ENCODE results near the gene FOXN3.

The FOXN3 gene

DNA sequence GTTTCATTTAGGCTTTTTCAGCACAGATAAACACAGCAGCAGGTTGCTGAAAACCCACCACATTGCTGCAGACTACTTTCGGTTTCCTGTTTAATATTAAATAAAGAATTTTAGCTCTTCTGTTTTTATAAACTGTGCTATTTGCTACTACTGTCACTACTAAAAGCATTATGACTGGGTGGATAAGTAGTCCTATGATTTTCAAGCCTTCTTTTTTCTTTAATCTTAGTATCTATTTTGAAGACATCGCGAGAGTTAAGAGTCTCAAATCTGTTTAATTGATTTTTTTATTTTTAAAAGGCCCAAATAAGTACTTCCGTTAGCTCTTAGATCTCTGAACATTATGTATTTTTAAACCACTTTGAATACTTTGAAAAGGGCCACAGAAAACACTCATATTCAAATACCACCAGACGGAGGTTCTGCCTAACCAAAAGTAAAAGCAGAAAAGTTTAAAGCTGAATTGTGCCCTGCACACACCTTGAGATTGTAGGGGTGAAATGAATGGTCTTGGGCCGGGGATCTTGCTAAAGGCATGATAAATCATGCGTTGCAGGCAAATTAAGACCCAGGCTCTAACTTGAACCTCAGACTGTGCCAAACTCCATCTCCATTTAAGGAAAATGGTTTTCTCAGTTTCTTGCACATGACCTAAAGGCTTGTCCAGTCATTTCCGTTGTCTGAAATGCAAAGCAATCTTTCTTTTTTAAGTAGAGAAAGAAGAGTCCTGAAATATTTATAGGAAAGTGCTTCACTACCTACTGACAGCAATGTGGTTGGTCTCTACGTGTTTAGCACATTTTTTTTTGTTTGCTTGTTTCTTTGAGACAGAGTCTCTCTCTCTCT, 13.6 kb upstream of the FOXN3 start:
- peak; percentile 38 for DNase-seq

DNA sequence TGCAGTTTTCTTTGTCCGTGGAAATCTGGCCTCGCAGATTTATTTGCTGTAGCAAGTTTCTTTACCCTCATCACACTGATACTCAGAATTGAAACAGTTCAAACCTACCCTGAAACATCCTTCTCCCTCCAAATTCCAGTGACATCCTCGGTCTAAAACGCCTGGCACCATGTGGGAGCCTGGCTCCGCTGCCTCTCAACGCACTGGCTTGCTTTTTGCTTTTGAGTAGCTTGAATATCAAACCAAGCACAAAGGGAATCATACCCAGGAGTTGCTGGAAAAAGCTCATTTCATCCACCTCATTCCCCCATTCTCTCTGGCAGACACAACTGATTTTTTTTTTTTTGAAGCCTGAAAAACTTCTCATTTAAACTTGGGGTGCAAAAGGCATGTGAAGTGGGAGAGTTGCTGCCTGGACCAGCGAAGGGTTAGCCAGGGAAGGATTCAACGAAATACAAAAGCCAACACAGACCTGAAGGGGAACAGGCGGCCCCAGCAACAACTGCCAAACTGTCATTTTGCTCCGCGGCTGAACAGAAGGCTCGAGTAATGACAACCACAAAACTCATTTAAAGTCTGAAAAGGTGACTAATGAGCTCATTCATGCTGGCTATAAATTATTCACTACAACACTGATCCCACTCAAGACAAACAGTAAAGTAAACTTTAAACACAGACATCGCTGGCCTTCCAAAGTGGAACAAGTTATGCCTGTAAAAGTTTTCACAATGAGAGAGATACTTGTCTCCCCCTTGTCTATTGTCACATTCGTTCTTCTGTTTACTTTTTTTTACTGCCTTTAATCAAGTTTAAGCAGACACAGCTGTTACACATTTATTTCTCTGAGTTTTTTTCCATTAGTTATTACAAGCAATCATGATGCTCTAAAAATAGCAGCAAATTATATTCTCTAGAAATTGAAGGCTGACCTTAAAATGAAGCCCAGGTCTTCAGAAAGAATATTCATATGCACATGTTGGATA, 12.5 kb upstream of the FOXN3 start:
- peak; percentile 54 for DNase-seq

DNA sequence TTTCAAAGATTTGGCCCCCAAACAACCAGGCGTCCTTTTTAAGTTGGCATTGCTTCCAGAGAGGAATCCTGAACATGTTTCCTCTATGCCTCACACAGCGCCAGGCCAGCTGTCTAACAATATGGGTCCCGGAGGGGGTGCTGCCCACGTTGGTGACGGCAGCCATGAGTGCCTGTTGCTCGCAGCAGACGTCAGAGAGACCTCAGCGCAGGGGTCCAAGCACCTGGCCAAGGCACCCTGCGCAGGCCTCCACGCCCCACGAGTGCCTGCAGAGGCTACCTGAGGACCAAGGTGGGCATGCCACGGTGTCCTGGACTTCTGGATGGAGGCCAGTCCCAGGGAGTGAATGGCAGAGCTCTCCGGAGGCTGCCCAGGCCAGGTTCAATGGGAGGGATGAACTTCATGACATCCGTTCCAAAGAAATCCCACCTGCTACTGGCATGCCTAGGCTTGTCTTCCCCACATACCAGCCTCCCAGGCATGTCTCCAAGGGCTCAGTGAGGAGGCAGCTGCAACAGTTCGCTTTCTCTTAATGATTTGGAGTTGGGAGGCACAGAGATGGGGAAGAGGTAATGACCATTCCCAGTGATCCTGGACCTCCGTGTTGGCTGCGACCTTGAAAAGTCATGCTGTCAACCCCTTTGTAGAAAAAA, 11.6 kb upstream of the FOXN3 start:
- no peak for DNase-seq

DNA sequence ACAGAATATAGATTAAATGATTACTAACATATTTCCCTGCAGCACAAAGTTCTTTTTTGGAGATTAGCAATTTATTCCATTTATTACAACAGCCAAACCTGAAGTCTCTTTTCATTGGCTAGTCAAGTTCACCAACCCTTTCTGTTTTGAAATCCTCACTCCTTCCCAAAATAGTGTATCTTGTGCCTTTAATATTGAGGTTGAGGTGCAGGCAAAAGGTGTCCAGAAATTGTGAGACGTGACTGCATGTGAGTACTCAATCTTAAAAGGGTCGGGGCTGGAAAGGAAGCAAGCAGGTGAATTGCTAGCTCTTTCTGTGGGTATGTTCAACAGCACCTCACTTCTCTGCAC, 11.1 kb upstream of the FOXN3 start:
- no peak for DNase-seq

DNA sequence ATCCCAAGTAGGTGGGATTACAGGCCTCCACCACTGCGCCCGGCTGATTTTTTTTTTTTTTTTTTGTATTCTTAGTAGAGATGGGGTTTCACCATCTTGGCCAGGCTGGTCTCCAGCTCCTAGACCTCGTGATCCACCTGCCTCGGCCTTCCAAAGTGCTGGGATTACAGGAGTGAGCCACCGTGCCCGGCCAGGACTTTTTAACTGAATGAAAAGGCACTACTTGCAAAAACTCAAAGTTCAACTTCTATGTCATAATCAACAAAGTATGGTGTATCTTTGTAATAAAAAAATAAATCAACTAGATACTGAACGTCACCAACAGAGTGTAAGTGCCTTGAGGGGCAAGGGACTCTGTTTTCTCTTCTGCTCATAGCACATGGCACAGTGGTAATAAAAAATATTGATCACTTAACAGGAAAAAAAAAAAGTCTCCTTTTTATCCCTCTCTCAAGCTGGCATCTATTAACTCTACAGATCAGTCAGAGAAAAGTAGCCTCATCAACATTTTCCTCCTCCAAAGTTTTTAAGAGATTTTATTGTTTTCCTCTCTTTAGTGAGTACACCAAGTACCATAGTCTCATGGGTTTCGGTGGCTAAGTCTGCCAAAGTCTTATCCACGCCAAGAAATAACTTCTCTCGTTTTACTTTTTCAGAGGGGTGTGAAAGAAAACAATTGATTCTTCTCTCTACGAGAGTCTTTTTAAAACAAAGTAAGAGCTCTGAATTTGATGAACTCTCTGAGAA, 10.6 kb upstream of the FOXN3 start:
- DNase-seq, result no peak

DNA sequence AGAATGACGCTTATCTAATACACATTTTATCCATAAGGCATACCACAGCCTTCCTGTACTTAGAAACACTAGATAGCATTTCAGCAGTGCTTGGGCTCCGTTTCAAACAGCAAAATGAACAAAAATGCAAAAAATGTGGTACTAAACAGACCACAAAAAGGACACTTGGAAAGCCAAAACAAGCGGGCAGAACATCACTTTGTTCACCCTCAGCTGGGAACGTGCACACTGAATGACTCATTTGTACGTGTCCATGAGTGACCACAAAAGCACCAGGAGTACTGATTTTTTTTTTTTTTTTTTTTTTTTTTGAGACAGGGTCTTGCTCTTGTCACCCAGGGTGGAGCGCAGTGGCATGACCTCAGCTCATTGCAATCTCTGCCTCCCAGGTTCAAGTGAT, 8.9 kb upstream of the FOXN3 start:
- DNase-seq, result peak; percentile 53

DNA sequence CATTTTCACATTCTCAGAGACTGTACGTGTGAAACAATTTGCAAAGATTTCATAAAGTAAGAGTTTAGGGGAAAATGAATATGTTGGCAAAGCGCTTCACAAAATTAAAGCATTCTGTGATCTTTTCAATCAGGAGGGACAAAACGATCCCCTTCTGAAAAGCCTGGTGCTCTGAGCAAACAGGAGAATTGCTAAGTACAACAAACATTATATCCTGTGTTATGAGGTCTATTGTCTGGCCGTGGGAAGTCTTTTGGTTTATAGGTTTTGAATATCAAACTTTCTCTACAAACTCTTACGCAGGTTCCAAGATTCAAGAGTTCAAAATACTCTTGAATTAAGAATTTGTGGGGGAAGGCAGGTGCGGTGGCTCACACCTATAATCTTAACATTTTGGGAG, 7.2 kb upstream of the FOXN3 start:
- DNase-seq, result no peak

DNA sequence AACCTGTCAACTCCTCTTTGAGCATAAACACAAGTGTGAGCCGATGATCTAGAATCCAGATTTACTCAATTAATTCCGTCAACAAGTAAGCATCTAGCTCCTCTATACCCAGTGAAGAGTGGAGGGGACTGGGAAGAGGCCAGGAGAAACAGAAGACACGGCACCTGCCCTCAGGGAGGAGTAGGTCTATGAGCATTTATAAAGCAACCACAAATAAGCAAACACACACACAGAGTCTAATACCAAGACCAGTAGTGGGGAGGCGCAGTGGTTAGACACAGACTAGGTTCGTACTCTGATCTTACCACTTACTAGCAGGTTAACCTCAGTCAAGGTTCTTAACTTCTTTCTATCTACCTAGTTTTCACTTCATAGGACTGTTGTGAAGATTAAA, 5.9 kb upstream of the FOXN3 start:
- no peak for DNase-seq

DNA sequence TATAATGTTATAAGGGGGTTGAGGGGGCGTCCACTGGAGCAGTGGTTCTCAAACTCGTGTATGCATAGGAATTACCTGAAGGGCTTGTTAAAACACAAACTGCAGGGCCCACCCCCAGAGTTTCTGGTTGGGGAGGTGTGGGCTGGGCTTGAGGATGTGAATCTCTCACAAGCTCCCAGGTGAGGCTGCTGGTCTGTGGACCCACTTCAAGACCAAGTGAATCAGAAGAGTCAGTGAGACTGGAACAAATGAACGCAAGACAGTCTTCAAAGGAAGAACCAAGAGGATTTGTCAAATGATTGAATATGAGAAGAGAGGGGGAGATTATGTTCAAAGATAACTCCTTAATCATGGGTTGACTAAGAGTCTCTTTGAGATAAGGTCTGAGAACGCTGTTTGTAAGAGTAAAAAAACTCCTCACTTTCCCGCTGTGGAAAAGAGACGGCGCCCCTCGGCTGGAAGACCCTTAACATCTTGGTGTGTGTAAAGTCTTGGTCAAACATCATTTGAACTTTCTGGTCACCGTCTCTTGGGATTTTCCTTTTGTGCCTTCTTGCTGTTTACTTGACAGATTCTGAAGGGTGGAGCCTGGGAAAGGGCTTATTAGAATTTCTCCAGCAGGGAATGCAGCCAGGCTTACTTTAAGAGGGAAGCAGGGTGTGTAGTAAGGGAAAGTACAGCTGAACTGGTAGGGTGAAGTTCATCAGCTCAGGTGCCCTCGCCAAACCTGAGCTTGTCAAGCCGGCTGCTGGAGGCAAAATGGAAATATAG, 5.3 kb upstream of the FOXN3 start:
- DNase-seq, result no peak

DNA sequence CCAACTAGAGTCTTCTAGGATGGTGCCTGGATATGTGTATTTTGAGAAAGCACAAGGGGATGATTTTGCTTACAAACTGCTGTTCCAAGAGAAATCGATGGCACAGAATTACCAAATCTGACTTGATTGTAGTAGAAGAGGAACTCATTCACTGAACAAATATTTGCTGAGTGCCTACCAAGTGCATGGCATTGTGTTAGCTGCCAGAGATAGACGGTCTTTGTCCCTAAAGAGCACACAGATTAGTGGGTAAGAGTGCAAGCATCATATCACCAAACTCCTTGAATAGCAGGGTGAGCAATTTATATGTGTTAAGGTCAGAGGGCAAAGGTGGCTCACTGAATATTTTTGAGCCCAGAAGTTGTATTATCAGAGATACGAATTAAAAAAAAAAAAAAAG, 3.5 kb upstream of the FOXN3 start:
- DNase-seq, result no peak

DNA sequence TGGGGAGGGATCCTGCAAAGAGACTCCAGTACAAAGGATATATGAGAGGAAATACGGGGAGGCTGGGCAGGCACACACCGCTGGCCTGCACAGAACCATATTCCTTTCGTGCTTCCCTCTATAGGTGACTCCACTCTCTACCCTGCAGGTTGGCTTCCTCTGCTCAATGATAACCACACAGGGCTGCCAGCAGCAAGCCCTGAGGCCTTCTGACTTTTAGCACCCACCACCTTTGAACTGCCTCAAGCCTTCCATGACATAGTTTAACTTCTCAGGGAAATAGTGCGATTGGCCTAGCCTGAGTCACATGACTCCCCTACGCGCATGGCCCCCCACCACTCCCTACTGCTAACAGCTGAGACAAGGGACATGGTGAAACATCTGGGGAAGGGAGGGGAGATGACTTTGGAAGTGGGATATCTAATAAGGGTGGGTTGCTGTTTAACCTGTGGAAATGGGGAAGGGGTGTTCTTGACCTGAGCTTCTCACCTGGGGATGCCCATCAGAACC, 3.0 kb upstream of the FOXN3 start:
- no peak for DNase-seq

DNA sequence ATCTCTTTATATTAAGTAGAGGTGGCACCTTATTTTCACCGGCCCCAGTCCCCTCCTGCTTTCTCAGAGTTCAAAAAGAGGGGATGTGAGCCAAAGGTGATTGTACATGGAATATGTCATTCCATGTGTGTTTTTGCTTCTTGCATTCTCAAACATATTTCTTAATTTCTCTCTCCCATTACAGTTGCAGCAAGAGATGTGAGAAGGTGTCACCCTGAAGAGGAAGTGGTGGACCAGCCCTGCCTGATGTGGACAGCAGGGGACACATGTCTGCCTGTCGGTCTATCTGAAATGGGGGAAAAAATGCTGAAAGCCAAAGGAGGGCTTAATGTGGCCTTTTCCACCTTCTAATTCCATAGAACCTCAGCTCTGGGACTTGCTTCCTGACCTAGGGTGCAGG, 1.9 kb upstream of the FOXN3 start:
- DNase-seq, result no peak

DNA sequence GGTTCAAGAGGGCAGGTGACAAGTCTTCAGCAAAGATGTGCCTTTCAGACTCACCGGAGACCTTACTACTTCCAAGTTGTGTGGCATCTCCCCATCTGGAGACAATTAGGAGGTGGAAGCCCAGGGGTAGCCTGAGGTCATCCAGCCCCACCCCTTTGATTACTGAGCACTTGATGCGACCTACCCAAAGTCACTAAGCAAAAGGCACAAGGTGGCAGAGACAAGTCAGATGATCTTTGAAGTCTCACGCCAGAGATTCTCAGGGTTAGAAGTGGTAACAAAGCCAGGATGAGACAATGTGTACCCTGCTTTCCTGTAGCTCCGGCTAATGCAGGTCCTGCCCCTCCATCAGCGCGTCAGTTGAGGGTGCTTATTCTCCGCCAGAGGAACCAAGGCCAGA, 1.4 kb upstream of the FOXN3 start:
- peak; percentile 75 for DNase-seq

DNA sequence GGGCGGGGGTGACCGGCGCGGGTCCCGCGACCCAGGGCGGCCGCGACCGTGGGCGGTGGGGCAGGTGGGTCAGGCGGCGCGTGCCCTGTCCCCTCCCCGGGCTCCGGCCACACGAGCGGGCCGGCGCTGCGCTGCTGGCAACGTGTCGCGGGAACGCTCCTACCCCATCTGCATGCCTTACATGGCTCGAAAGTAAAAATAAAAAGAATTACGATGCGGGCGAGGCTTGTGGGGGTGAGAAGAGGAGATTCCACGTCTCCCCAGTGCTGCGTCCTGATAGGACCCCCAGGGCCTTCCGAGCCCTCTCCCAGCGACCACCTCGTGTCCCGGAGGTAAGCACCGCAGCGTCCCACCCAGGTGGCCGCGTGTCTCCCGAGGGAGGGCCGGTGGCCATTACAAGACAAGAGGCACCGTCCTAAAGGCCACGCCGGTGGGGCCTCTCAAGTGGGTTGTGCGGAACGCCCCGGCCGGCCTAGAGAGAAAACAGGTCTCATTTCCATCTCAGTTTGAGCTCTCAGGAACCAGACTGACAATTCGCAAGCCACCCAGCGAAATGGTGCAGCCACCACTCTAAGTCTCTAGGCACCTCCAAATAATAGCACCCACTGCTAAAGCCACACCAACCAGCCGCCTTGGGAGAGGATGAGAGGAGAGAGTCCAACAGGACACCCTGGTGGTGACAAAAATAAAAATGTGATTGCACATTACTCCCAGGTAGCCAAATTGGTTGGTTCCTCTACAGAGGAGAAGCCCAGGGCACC, 612 bp upstream of the FOXN3 start:
- DNase-seq, result peak; percentile 89

DNA sequence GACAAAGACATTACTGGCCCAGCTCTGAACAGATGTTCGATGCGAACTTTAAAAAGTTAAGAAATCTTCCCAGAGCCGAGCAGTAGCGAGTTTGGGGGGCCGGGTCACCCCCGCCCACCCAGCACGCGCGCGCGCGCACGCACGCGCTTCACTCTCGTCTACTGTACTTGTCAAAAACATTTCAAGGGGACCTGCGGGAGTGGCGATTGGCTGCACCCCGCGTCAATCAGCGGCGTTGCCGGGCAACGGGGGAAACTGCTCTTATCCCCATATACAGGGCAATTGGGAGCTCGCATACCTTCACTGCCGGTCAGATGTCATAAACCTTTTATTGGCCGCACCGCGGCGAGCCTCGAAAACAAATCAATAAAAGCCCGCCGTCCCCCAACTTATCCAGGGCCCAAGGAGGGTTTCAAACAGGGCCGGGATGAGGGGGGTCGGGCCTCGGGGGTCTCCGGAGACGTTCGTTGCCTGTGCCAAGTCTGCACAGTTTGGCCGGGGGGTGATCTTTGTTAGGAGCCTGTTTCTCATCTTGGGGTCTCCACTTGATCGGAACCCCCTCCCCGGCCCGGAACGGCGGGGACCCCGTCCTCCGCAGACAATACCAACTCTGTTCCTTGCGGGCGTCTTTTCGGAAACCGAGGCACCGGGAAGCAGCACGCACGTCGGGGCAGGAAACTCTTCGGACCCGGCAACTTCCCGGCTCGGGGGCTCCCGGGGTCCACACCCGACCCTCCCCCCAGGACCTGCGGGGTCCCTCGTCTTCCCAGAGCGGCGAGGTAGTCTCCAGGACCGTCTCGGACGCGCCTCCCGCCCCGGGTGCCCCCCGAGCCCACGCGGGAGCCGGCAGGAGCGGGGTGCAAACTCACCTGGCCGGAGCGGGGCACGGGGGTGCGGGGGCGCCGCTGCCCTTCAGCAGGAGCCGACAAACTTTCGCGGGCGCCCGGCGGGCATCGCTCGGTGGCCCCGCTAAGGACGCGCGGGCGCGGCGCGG, 734 bp downstream of the FOXN3 start:
- DNase-seq, result peak; percentile 99

DNA sequence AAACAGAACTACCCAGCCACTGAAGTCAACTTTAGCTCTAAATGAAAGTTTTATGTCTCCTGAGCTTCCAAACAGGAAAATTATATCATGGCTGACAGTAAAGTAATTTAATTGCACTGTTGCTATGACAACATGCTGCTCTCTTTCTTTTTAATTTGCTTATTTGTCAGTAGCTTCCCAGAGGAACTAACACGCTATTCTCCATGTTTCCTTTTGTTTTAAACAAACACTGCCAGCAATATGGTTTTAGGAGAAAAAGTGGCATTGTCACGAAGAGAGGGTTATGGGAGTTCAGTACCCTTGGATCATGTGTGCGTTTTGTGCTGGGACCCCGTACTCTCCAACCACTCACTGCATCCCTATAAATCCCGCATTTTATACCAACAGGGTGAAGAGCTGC, 1.9 kb downstream of the FOXN3 start:
- no peak for DNase-seq

DNA sequence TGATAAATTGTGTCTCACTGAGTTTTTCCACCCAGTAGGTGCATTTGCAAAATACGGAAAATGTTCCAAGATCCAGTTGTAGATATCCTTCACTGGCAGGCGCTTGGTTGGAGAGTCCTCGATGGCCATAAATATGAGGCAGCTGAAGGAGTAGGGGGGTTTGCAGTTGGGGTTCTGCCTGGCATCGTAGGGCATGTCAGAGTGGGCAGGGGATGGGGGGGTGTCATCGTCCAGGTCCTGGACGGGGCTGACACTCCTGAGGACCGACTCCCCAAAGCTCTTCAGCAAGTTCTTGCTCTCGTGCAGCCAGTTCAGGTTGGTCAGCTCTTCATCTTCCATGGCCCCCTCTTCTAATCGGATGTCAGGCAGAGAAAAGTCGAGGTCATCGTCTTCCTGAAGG, 5.1 kb downstream of the FOXN3 start:
- no peak for DNase-seq

DNA sequence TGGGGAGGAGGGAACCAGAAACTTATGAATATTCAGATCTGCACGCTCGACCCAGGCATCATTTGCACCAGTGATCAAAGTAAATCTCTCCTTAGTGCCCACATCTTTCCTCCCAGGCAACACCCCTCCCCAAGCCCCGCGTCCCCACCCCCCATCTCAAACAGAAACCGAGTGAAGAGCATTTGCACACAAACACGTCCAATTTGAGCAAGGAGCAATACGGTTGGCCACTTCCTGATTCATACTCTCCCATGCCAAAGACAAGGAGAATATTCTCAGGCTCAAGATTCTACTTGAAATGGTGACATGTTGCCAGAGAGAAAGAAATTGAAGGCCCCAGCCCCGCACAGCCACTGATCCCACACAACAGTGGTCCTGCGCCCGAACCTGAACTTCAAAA, 7.1 kb downstream of the FOXN3 start:
- no peak for DNase-seq

DNA sequence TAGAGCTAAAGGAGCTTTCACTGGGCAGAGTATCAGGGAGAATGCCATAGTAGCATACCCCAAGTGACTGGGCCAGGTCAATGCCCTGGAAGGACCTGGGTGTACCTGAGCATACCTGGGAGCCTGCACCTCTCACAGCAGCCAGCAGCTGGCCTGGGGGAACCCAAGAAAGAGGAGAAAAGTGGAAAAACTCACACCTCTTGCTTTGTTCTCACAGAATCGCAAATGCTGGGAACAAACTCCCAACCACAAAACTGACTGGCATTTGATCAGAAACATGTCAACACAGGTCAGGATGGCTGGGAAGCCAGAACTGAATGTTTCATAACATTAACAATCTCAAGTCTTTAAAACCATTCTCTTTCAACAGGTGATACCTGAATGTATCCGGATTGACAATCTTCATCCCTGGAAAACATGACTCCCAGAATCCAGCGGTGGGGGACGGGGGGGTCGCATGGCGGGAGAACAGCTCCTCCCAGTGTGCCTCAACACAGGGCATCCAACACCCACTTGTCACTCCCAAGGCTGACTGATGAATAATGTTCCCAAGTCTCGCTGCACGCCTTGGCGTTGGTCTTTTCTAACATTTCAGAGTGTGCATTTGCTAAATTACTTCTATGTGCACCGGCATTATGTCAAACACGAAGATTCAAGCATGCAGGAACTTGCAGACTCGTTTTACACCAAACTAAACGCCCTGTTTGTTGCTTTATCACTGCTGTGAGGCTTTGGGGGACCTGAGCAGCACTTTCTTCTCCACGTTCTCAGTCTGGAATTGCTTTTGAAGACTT, 7.9 kb downstream of the FOXN3 start:
- DNase-seq, result no peak
